ENCODE data around the gene TRIM54.

Gene TRIM54

DNA sequence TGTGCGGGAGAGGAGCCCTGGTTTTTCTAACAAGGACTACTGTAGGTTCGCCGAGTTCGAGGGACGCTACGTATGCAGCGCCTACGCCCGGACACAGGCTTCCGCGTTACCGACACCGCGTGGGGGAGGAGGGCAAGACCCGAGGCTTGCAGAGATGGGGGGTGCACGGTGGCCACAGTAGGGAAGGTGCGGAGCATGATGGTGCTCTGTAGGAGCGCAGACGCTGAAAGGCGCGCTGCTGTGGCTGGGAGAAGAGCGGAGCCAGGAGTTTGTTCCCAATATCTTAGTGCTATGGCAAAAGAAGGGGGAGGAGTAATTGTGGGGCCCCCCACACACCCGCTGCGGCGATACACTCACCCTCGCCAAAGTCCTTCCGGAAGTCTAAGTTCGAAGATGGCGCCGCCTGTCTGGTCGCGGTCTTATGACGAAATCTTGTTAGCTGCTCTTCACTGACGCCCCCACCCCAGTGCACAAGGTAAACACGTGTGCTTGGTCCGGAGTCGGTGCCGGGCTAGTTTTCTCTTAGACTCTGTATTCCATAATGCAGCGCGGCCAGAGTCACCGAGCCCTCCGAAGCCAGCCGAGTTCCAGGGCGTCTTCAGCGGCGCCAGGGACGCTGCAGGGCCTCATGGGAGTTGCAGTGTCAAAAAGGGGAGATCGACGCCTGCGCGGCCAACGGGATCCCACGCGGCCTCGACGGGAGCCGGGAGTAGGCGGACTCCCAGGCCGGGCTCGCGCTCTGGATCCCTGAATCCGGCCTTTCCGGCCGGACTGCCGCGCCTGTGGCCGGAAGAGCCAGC, 74.4 kb downstream of the TRIM54 start, which contains the start of gene GTF3C2:
TSS of gene GTF3C2 (minus strand) at position 383 of the 800 bp plus-strand sequence. CDS start 13,210 bp downstream, outside the sequence.
- peak; percentile 93 for DNase-seq (ENCODE audit: low spot score)

Measured in hematopoietic multipotent progenitor cell treated with erythropoietin and hydrocortisone succinate and interleukin-3 and kit ligand, for 15 days (in vitro differentiated cells).